GM23248 (cell line): ENCODE results near the gene GXYLT2.

ENCODE experiments used
- EZH2 ChIP-seq: fragments of 200-600 bp; sonication (generic); IDR thresholded peaks from 2 replicates; pipeline ENCODE4 v1.6.1; 2018; ENCODE audit warnings: antibody characterized with exemption, mild to moderate bottlenecking; ENCODE audit not compliant: insufficient read depth, poor library complexity, severe bottlenecking
- EZH2phosphoT487 ChIP-seq: fragments of 200-600 bp; sonication (generic); IDR thresholded peaks from 2 replicates; pipeline ENCODE4 v1.6.1; 2018; ENCODE audit warnings: antibody characterized with exemption, moderate library complexity, mild to moderate bottlenecking, low read depth; ENCODE audit not compliant: insufficient read depth

- TF ChIP-seq EZH2 (no peak), EZH2phosphoT487 (no peak)
These were observed 15.7 kb upstream of the GXYLT2 start for GRCh38 chr3:72872183-72872582.
